K562 (cell line): Measurements from ENCODE around the gene CYP4V2. TPM values are rescaled to one million over a fixed set of nuclear protein-coding genes. Genes with fewer than 3 reads are reported as not detected.

Experiments
- ATAC-seq: fragments of 200-7000 bp; cut with Tn5 transposase; 3 replicates; pipeline ENCODE4 v1.9.1; 2020; ENCODE audit warnings: moderate library complexity
- BruUV-seq: library from RNA; stranded (reverse); fragments of 400-500 nt; replicated peaks from 2 replicates; lab custom pipeline; 2021; lab: Mats Ljungman, UMichigan
- CTCF ChIA-PET: fragments of 300-600 bp; formaldehyde crosslinking; extraction: SDS; loops from one replicate; lab custom pipeline; 2021; ENCODE audit warnings: low intra/inter-chr PET ratio; lab: Yijun Ruan, JAX
- POLR2A ChIA-PET: fragments of 300-600, 350-650 bp; sonication (Branson Sonifier 250); formaldehyde crosslinking; extraction: SDS; loops from one replicate; lab custom pipeline; 2021; ENCODE audit warnings: antibody characterized with exemption, inconsistent platforms; lab: Yijun Ruan, JAX
- DNase-seq, 4 experiments: peaks; one replicate each; pipeline versions ENCODE4 v3.0.0 to v3.0.0-alpha.2; 2011 to 2018; ENCODE audit warnings: low spot score in 3 of 4, mixed read lengths in 3 of 4; ENCODE audit errors: extremely low read depth in 1 of 4
- FAIRE-seq: peaks from 2 replicates; lab custom pipeline; 2011; peaks lifted over from hg19 to GRCh38; lab: Jason Lieb, UNC
- H2AFZ ChIP-seq: 2 replicates; pipeline ENCODE4 v1.6.0; 2011; ENCODE audit warnings: low read depth, low read length, control low read depth, inconsistent platforms
- H3K27ac ChIP-seq: fragments of 200-600 bp; 3 replicates; pipeline ENCODE4 v1.8.0; 2011; ENCODE audit warnings: low read depth, mild to moderate bottlenecking, control low read depth, inconsistent platforms, low read length, moderate library complexity, mixed read lengths; ENCODE audit errors: extremely low read depth
- H3K27me3 ChIP-seq, 2 experiments: fragments of 300-600 bp in 1 of 2; 2 replicates in 1 of 2; 3 replicates in 1 of 2; pipeline versions ENCODE4 v1.6.0 to v1.8.0; 2011; ENCODE audit warnings: inconsistent platforms in 2 of 2, low read length in 2 of 2, mild to moderate bottlenecking in 1 of 2, mixed read lengths in 1 of 2, moderate library complexity in 1 of 2; ENCODE audit not compliant: control insufficient read depth in 2 of 2, insufficient read depth in 2 of 2
- H3K36me3 ChIP-seq: fragments of 300-600 bp; 3 replicates; pipeline ENCODE4 v1.8.0; 2011; ENCODE audit warnings: mild to moderate bottlenecking, low read length, inconsistent platforms; ENCODE audit not compliant: control insufficient read depth, insufficient read depth
- H3K4me1 ChIP-seq, 2 experiments: fragments of 200-600 bp in 1 of 2; replicated peaks in 1 of 2; 2 replicates in 1 of 2; 3 replicates in 1 of 2; pipeline versions ENCODE4 v1.5.1 to v1.8.0; 2011; ENCODE audit warnings: inconsistent platforms in 2 of 2, low read length in 2 of 2, mild to moderate bottlenecking in 1 of 2, mixed read lengths in 1 of 2, moderate library complexity in 1 of 2; ENCODE audit not compliant: control insufficient read depth in 2 of 2, insufficient read depth in 2 of 2
- H3K4me2 ChIP-seq: 2 replicates; pipeline ENCODE4 v1.6.1; 2011; ENCODE audit warnings: low read length, control low read depth, inconsistent platforms, mixed read lengths; ENCODE audit not compliant: insufficient read depth
- H3K4me3 ChIP-seq: fragments of 200-600 bp; sonication (generic), shearing (Covaris generic); 2 replicates; pipeline ENCODE4 v1.5.1; 2016; ENCODE audit warnings: control low read depth, inconsistent platforms
- H3K79me2 ChIP-seq: fragments of 200-600 bp; 3 replicates; pipeline ENCODE4 v1.8.0; 2011; ENCODE audit warnings: low read length, inconsistent platforms; ENCODE audit not compliant: control insufficient read depth, insufficient read depth
- H3K9ac ChIP-seq, 2 experiments: 2 replicates each; pipeline versions ENCODE4 v1.6.0 to v1.6.1; 2011; ENCODE audit warnings: low read depth in 2 of 2, low read length in 2 of 2, control low read depth in 1 of 2, inconsistent platforms in 1 of 2, mild to moderate bottlenecking in 1 of 2, mixed read lengths in 1 of 2; ENCODE audit not compliant: insufficient read depth in 1 of 2
- H3K9me1 ChIP-seq: one replicate; pipeline ENCODE4 v1.6.0; 2011; ENCODE audit warnings: inconsistent platforms, mild to moderate bottlenecking, low read length, moderate library complexity; ENCODE audit not compliant: control insufficient read depth, insufficient read depth
- H3K9me3 ChIP-seq: replicated peaks from 2 replicates; pipeline ENCODE4 v1.5.1; 2011; ENCODE audit warnings: low read depth, low read length, inconsistent platforms; ENCODE audit not compliant: control insufficient read depth, insufficient read depth
- H4K20me1 ChIP-seq: replicated peaks from 2 replicates; pipeline ENCODE4 v1.6.1; 2011; ENCODE audit warnings: low read length, inconsistent platforms, mixed read lengths; ENCODE audit not compliant: control insufficient read depth, insufficient read depth
- ATF1 ChIP-seq, 2 experiments: fragments of 450-650 bp in 1 of 2; IDR thresholded peaks; 2 replicates each; pipeline ENCODE4 v1.6.1; 2016; ENCODE audit warnings: missing compliant biosample characterization in 1 of 2, missing genetic modification characterization in 1 of 2
- ETV6 ChIP-seq, 3 experiments: fragments of 150-350 bp in 1 of 3; sonication (generic) in 1 of 3; formaldehyde crosslinking in 1 of 3; IDR thresholded peaks; 2 replicates each; pipeline versions ENCODE4 v1.6.1 to v1.8.0; 2014 to 2022; ENCODE audit warnings: borderline replicate concordance in 2 of 3, low read depth in 2 of 3, antibody characterized with exemption in 1 of 3, low read length in 1 of 3, mild to moderate bottlenecking in 1 of 3, missing genetic modification reagents in 1 of 3
- FOXJ3 ChIP-seq: sonication (generic); formaldehyde crosslinking; IDR thresholded peaks from 2 replicates; pipeline ENCODE4 v1.4.0; 2020; ENCODE audit warnings: mild to moderate bottlenecking, missing genetic modification reagents
- KLF16 ChIP-seq: IDR thresholded peaks from 2 replicates; pipeline ENCODE4 v1.6.1; 2016; ENCODE audit warnings: antibody characterized with exemption
- PRPF4 ChIP-seq: fragments of 200-400 bp; formaldehyde crosslinking; IDR thresholded peaks from one replicate; pipeline ENCODE4 v1.6.1; 2017; ENCODE audit warnings: low read length, low read depth, mild to moderate bottlenecking; ENCODE audit not compliant: insufficient read depth, poor library complexity, severe bottlenecking
- RBM22 ChIP-seq: fragments of 200-400 bp; formaldehyde crosslinking; IDR thresholded peaks from 2 replicates; pipeline ENCODE4 v1.6.1; 2018; ENCODE audit warnings: low read length, low read depth; ENCODE audit not compliant: poor library complexity, severe bottlenecking
- SMARCA4 ChIP-seq: fragments of 450-650 bp; IDR thresholded peaks from 2 replicates; pipeline ENCODE4 v1.6.1; 2016
- SP2 ChIP-seq: IDR thresholded peaks from 2 replicates; pipeline ENCODE4 v1.6.1; 2011; ENCODE audit warnings: mild to moderate bottlenecking, low read depth, low read length, moderate library complexity; ENCODE audit not compliant: poor library complexity, severe bottlenecking; ENCODE audit errors: extremely low read depth
- TAL1 ChIP-seq: fragments of 450-650 bp; IDR thresholded peaks from 2 replicates; pipeline ENCODE4 v1.6.1; 2016; ENCODE audit warnings: mild to moderate bottlenecking
- ZFX ChIP-seq: sonication (generic); formaldehyde crosslinking; IDR thresholded peaks from 2 replicates; pipeline ENCODE4 v1.8.0; 2022; ENCODE audit warnings: mild to moderate bottlenecking, missing genetic modification reagents, moderate library complexity
- ZNF324 ChIP-seq: fragments of 250-450 bp; sonication (Bioruptor Pico); IDR thresholded peaks from 2 replicates; pipeline ENCODE4 v1.4.0; 2020; ENCODE audit warnings: mild to moderate bottlenecking
- ZNF586 ChIP-seq: fragments of 450-650 bp; formaldehyde crosslinking; conservative IDR thresholded peaks from 2 replicates; pipeline ENCODE4 v1.4.0; 2020; ENCODE audit warnings: mild to moderate bottlenecking, moderate library complexity
- ZNF589 ChIP-seq: fragments of 200-800 bp; sonication (Bioruptor generic); IDR thresholded peaks from 2 replicates; pipeline ENCODE4 v1.6.1; 2016; ENCODE audit warnings: low read depth, missing genetic modification characterization, missing compliant biosample characterization
- WGBS: fragments of 100-300 bp; shearing (Covaris generic); methylation state at CpG from one replicate; pipeline ENCODE4 v1.1.6; 2016; ENCODE audit warnings: low coverage, mixed read lengths; ENCODE audit not compliant: insufficient coverage; ENCODE audit errors: missing lambda C conversion rate; 5-methylcytosine and 5-hydroxymethylcytosine counted together
- in situ Hi-C: fragments of 300-500 bp; cut with MboI; formaldehyde crosslinking; loops from 4 replicates; pipeline ENCODE4 v1.15.0; 2018; ENCODE audit warnings: inconsistent platforms, mixed read lengths
- intact Hi-C: fragments of 100-400 bp; cut with micrococcal nuclease; formaldehyde crosslinking; loops from 2 replicates; pipeline ENCODE4 v1.14.2; 2022
- polyA plus RNA-seq, 8 experiments: library from polyadenylated mRNA; depleted of rRNA in 4 of 8; stranded (reverse) in 5 of 8; unstranded in 3 of 8; fragments of >200 nt; fragmentation: Nextera tagmentation in 2 of 8; fragmentation: Illumina TruSeq in 1 of 8; extraction: Ambion mirVana in 2 of 8; extraction: Trizol in 1 of 8; gene quantifications; 2 replicates each; pipeline versions ENCODE4 v1.2.1 to v1.2.3, GENCODE V29; 2011 to 2014; ENCODE audit warnings: inconsistent platforms in 1 of 8, missing spikeins in 1 of 8
- total RNA-seq, 7 experiments: library from RNA; depleted of rRNA in 6 of 7; stranded (reverse); fragments of >200 nt in 6 of 7; fragmentation: Illumina TruSeq in 2 of 7; extraction: Trizol in 2 of 7; gene quantifications; 2 replicates each; pipeline versions ENCODE4 v1.2.1 to v1.2.3, GENCODE V29; 2011 to 2021; ENCODE audit warnings: low replicate concordance in 1 of 7
- TF ChIP-seq, protein P1 (sequence below): fragments of 250-450 bp; sonication (Bioruptor Pico); IDR thresholded peaks from 2 replicates; pipeline ENCODE4 v1.4.0; 2020; ENCODE audit warnings: mild to moderate bottlenecking, moderate library complexity
- TF ChIP-seq, protein P2 (sequence below): fragments of 450-650 bp; conservative IDR thresholded peaks from 2 replicates; pipeline ENCODE4 v1.6.1; 2016; ENCODE audit warnings: missing genetic modification characterization, low read depth, mild to moderate bottlenecking, control low read depth, missing compliant biosample characterization
- TF ChIP-seq, protein P3 (sequence below): sonication (generic); formaldehyde crosslinking; IDR thresholded peaks from 2 replicates; pipeline ENCODE4 v1.8.0; 2022; ENCODE audit warnings: mild to moderate bottlenecking, missing genetic modification reagents, borderline replicate concordance

Gene CYP4V2
- total and polyA plus RNA-seq, 9 of the 15 experiments (the other 6 are each of a cell fraction or from before 2014, with no cell fraction given), result 1.1 to 8.3 (median 3.9) TPM

DNA sequence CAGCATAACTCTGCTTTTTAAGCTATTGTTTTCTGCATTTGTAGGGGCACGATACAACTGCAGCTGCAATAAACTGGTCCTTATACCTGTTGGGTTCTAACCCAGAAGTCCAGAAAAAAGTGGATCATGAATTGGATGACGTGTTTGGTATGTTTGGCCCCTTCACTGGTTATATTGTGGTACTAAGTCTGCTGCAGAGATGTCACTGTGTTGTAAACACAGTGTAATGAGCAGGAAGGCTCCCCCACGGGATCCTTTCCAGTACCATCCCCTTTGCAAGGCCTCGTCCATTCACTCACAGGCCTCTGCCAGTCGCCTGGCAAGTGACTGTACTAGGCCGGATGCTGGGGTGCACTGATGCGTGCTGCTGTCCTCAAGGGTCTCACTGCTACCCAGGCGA, 13.8 kb downstream of the CYP4V2 start:
- no peaks in the 10 kb centered on the region for H4K20me1 ChIP-seq
- FAIRE-seq, result no peak
- no TSS peak for BruUV-seq
- peaks cover 0 to 7% of the 10 kb centered on the region in 2 experiments; a peak in 3 of 5 replicates for H3K4me1 ChIP-seq
- no peak overlapping the region for H3K4me3 ChIP-seq
- no peak overlapping the region for H3K27ac ChIP-seq
- ChIA-PET POLR2A (no interaction called here), CTCF (no interaction called here)
- 45% methylated on average over 8 of the region's 8 CpGs for WGBS
- no peak overlapping the region for H3K4me2 ChIP-seq
- DNase-seq, result no peak
- H3K36me3 ChIP-seq, result no peaks in the 10 kb centered on the region
- in situ Hi-C loops, result no loop called here
- H2AFZ ChIP-seq, result no peak overlapping the region
- no peak overlapping the region for H3K9ac ChIP-seq
- ATAC-seq, result no peak
- no peaks in the 10 kb centered on the region for H3K79me2 ChIP-seq
- H3K9me1 ChIP-seq, result no peaks in the 10 kb centered on the region
- no peaks in the 10 kb centered on the region for H3K27me3 ChIP-seq
- intact Hi-C loops, result no loop called here
- no peaks in the 10 kb centered on the region for H3K9me3 ChIP-seq
- TF ChIP-seq, protein P1, sequence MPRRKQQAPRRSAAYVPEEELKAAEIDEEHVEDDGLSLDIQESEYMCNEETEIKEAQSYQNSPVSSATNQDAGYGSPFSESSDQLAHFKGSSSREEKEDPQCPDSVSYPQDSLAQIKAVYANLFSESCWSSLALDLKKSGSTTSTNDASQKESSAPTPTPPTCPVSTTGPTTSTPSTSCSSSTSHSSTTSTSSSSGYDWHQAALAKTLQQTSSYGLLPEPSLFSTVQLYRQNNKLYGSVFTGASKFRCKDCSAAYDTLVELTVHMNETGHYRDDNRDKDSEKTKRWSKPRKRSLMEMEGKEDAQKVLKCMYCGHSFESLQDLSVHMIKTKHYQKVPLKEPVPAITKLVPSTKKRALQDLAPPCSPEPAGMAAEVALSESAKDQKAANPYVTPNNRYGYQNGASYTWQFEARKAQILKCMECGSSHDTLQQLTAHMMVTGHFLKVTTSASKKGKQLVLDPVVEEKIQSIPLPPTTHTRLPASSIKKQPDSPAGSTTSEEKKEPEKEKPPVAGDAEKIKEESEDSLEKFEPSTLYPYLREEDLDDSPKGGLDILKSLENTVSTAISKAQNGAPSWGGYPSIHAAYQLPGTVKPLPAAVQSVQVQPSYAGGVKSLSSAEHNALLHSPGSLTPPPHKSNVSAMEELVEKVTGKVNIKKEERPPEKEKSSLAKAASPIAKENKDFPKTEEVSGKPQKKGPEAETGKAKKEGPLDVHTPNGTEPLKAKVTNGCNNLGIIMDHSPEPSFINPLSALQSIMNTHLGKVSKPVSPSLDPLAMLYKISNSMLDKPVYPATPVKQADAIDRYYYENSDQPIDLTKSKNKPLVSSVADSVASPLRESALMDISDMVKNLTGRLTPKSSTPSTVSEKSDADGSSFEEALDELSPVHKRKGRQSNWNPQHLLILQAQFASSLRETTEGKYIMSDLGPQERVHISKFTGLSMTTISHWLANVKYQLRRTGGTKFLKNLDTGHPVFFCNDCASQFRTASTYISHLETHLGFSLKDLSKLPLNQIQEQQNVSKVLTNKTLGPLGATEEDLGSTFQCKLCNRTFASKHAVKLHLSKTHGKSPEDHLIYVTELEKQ (CRISPR knock-in tag), result no peak
- TF ChIP-seq ZNF324, result no peak
- no peak for TF ChIP-seq ZNF589 (CRISPR knock-in tag)
- no peak for TF ChIP-seq ZNF586 (CRISPR knock-in tag)
- TF ChIP-seq ETV6 (IDR thresholded peaks at IDR 0.05; ENCODE audit: borderline replicate concordance in 1 of 2, low read depth in 2 of 2, low read length in 1 of 2), result no peak
- TF ChIP-seq ETV6 (CRISPR knock-in tag; IDR thresholded peaks at IDR 0.05; ENCODE audit: borderline replicate concordance), result no peak
- TF ChIP-seq, protein P2, sequence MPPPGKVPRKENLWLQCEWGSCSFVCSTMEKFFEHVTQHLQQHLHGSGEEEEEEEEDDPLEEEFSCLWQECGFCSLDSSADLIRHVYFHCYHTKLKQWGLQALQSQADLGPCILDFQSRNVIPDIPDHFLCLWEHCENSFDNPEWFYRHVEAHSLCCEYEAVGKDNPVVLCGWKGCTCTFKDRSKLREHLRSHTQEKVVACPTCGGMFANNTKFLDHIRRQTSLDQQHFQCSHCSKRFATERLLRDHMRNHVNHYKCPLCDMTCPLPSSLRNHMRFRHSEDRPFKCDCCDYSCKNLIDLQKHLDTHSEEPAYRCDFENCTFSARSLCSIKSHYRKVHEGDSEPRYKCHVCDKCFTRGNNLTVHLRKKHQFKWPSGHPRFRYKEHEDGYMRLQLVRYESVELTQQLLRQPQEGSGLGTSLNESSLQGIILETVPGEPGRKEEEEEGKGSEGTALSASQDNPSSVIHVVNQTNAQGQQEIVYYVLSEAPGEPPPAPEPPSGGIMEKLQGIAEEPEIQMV, result no peak
- TF ChIP-seq RBM22, result no peak
- TF ChIP-seq SP2, result no peak
- no peak for TF ChIP-seq ZFX
- no peak for TF ChIP-seq KLF16
- no peak for TF ChIP-seq PRPF4
- TF ChIP-seq, protein P3, sequence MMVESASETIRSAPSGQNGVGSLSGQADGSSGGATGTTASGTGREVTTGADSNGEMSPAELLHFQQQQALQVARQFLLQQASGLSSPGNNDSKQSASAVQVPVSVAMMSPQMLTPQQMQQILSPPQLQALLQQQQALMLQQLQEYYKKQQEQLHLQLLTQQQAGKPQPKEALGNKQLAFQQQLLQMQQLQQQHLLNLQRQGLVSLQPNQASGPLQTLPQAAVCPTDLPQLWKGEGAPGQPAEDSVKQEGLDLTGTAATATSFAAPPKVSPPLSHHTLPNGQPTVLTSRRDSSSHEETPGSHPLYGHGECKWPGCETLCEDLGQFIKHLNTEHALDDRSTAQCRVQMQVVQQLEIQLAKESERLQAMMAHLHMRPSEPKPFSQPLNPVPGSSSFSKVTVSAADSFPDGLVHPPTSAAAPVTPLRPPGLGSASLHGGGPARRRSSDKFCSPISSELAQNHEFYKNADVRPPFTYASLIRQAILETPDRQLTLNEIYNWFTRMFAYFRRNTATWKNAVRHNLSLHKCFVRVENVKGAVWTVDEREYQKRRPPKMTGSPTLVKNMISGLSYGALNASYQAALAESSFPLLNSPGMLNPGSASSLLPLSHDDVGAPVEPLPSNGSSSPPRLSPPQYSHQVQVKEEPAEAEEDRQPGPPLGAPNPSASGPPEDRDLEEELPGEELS (CRISPR knock-in tag), result no peak
- TF ChIP-seq TAL1, result no peak
- TF ChIP-seq ATF1 (CRISPR knock-in tag; IDR thresholded peaks at IDR 0.05), result no peak
- TF ChIP-seq ATF1 (tag; IDR thresholded peaks at IDR 0.05), result no peak
- no peak for TF ChIP-seq SMARCA4
- TF ChIP-seq FOXJ3 (CRISPR knock-in tag), result no peak
